Prostate gland (tissue), 2 donors: ENCODE measurements around the gene TAGAP.
A peak's percentile ranks its signal among the peaks of the same experiment; 100 is the strongest.

Experiments used
- CTCF ChIP-seq, 4 experiments: fragments of 200-600 bp in 2 of 4; fragments of 450-650 bp in 2 of 4; sonication (generic) in 2 of 4; IDR thresholded peaks; 1 replicate in 3 of 4; 2 replicates in 1 of 4; pipeline ENCODE4 v1.5.1; 2016 to 2019; ENCODE audit warnings: antibody characterized with exemption in 4 of 4, mild to moderate bottlenecking in 2 of 4, moderate library complexity in 2 of 4
- POLR2A ChIP-seq: fragments of 450-650 bp; IDR thresholded peaks from one replicate; pipeline ENCODE4 v1.6.1; 2016; ENCODE audit warnings: antibody characterized with exemption, mild to moderate bottlenecking
- POLR2AphosphoS5 ChIP-seq: sonication (generic); formaldehyde crosslinking; IDR thresholded peaks from one replicate; pipeline ENCODE4 v1.6.1; 2017; ENCODE audit warnings: antibody characterized with exemption

DNA sequence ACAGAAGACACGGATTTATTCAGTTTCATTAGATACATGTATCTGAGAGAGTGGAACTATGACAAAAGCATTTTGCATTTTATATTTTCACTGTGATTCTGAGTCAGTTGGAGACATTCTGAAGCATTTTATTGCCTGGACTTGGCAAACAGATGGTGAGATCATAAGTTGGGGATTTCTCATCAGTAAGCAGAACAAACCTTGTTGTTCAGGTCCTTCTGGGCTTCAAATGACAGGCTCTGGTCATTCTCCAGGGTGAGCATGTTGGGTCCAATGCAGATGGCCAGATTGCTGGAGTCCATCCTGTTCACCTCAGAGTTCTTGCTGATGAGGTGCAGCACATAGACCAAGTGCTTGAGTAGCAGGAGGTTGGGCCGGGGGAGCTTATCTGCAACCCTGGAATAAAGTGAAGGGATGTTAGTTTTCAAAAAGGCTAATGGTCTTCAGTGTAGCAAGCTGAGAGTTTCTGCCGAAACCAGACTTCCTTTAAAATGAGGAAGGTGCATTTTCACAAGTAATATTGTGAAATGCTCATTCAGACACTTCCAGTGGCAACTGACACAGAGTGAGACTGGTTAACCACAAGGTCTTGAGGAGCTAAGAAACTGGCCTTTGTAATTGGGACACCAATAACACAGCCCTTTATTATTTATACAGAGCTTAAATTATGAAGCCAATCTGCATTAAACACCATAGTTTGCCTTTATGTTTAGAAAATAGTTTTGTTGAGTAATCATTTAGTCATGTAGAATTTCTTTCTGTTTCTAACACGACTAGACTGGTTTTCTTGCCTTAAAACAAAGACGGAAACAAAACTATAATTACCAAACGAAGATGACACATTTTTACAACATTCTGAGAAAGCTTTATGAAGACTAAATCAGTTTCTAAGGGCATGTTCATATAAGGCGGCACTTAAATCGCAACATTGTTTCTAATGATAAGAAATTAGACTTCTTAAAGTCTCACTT lies 5.6 kb downstream of the TAGAP start:
- TF ChIP-seq POLR2AphosphoS5 (peak; percentile 3), CTCF (IDR thresholded peaks at IDR 0.05) (no peak), POLR2A (no peak)
